ENCODE data around the gene MRNIP. TPM values are rescaled to one million over a fixed set of nuclear protein-coding genes. Genes with fewer than 3 reads are reported as not detected.

MRNIP gene
- total RNA-seq, 1 experiment from 2014 or later = 31.1 TPM

- Mint-ChIP-seq H3K27me3 (ENCODE audit: low read depth) (no peaks in the 10 kb centered on the region), H3K4me3 (no peak overlapping the region), H3K4me1 (peaks cover 9 to 23% of the 10 kb centered on the region in 2 experiments), H3K36me3 (ENCODE audit: insufficient read depth in 1 of 3, low read depth in 3 of 3) (peaks cover 17 to 59% (median 51%) of the 10 kb centered on the region in 3 experiments), H3K27ac (peak overlapping the region in 1 of 3 experiments; percentile 95; a peak in 1 of 7 replicates), H3K9me3 (no peaks in the 10 kb centered on the region)
- no peak overlapping the region; the same call in 1 of the 2 replicates for H3K14ac ChIP-seq (ENCODE audit: insufficient read depth, low read length)
- no peak overlapping the region for H2AFZ ChIP-seq (ENCODE audit: low read length)
- no peak overlapping the region for H3K23ac ChIP-seq (ENCODE audit: insufficient read length, low read depth, low read length)
- no peaks in the 10 kb centered on the region for H3K79me1 ChIP-seq (ENCODE audit: insufficient read depth, low read depth, low read length, poor library complexity, severe bottlenecking)
- no peak overlapping the region for H2AK5ac ChIP-seq (ENCODE audit: insufficient read length, low read length)
- no peak overlapping the region for H2BK15ac ChIP-seq (ENCODE audit: low read depth, low read length)
- H2BK120ac ChIP-seq (ENCODE audit: low read depth, low read length, poor library complexity, severe bottlenecking) = no peak overlapping the region
- DNase-seq = no peak
- H3K27ac ChIP-seq (ENCODE audit: insufficient read length, low read depth, low read length) = no peak overlapping the region
- no peak overlapping the region for H3K4ac ChIP-seq (ENCODE audit: low read depth, low read length)
- peaks cover 5% of the 10 kb centered on the region for H3K9me3 ChIP-seq (ENCODE audit: control insufficient read depth, low read depth, low read length)
- H2BK5ac ChIP-seq (ENCODE audit: insufficient read length, low read length) = no peak overlapping the region
- no peaks in the 10 kb centered on the region for H3K79me2 ChIP-seq (ENCODE audit: insufficient read depth, low read length)
- no CpG with 5 or more reads among the region's 21 CpGs for WGBS (ENCODE audit: extremely low coverage, insufficient read length, low lambda C conversion rate)
- no peaks in the 10 kb centered on the region for H3K23me2 ChIP-seq (ENCODE audit: insufficient read length, low read depth, low read length, poor library complexity, severe bottlenecking)
- H3K56ac ChIP-seq (ENCODE audit: insufficient read length, low read depth, low read length) = no peak overlapping the region
- H3K9ac ChIP-seq (ENCODE audit: extremely low read depth, insufficient read length, low read length) = no peak overlapping the region
- no peak overlapping the region for H4K8ac ChIP-seq (replicated peaks; ENCODE audit: insufficient read length, low read depth, low read length)
- H3T11ph ChIP-seq (ENCODE audit: low read length) = no peak overlapping the region
- H3K4me1 ChIP-seq (ENCODE audit: insufficient read depth, low read length) = no peaks in the 10 kb centered on the region
- TF ChIP-seq, protein P1, sequence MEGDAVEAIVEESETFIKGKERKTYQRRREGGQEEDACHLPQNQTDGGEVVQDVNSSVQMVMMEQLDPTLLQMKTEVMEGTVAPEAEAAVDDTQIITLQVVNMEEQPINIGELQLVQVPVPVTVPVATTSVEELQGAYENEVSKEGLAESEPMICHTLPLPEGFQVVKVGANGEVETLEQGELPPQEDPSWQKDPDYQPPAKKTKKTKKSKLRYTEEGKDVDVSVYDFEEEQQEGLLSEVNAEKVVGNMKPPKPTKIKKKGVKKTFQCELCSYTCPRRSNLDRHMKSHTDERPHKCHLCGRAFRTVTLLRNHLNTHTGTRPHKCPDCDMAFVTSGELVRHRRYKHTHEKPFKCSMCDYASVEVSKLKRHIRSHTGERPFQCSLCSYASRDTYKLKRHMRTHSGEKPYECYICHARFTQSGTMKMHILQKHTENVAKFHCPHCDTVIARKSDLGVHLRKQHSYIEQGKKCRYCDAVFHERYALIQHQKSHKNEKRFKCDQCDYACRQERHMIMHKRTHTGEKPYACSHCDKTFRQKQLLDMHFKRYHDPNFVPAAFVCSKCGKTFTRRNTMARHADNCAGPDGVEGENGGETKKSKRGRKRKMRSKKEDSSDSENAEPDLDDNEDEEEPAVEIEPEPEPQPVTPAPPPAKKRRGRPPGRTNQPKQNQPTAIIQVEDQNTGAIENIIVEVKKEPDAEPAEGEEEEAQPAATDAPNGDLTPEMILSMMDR (conservative IDR thresholded peaks at IDR 0.05) = no peak
- H4K20me1 ChIP-seq (ENCODE audit: control insufficient read depth, insufficient read depth, insufficient read length) = no peaks in the 10 kb centered on the region
- H2BK20ac ChIP-seq (ENCODE audit: low read depth, low read length, poor library complexity, severe bottlenecking) = no peak overlapping the region
- no peak overlapping the region for H3K18ac ChIP-seq (ENCODE audit: insufficient read length, low read depth, low read length)
- H4K5ac ChIP-seq (ENCODE audit: insufficient read length, low read depth, low read length) = no peak overlapping the region
- no peak overlapping the region for H4K91ac ChIP-seq (ENCODE audit: insufficient read length, low read depth, low read length)
- no peak overlapping the region for H2BK12ac ChIP-seq (ENCODE audit: insufficient read length, low read depth, low read length)
- H3K27me3 ChIP-seq (ENCODE audit: insufficient read depth, low read length) = no peaks in the 10 kb centered on the region
- H3K4me2 ChIP-seq (ENCODE audit: insufficient read depth, insufficient read length, low read length) = no peak overlapping the region
These were observed 7.8 kb upstream of the MRNIP start for GRCh38 chr5:179866241-179867078.

Measured in H9 (cell line).